HG03354 (cell line): ENCODE data around the gene KRTAP19-8.

Source experiments
- ATAC-seq: cut with Tn5 transposase; IDR thresholded peaks from one replicate; pipeline ENCODE4 v1.9.1; 2021; ENCODE audit warnings: mild to moderate bottlenecking; ENCODE audit not compliant: unreplicated experiment, poor library complexity, severe bottlenecking

Gene KRTAP19-8

DNA sequence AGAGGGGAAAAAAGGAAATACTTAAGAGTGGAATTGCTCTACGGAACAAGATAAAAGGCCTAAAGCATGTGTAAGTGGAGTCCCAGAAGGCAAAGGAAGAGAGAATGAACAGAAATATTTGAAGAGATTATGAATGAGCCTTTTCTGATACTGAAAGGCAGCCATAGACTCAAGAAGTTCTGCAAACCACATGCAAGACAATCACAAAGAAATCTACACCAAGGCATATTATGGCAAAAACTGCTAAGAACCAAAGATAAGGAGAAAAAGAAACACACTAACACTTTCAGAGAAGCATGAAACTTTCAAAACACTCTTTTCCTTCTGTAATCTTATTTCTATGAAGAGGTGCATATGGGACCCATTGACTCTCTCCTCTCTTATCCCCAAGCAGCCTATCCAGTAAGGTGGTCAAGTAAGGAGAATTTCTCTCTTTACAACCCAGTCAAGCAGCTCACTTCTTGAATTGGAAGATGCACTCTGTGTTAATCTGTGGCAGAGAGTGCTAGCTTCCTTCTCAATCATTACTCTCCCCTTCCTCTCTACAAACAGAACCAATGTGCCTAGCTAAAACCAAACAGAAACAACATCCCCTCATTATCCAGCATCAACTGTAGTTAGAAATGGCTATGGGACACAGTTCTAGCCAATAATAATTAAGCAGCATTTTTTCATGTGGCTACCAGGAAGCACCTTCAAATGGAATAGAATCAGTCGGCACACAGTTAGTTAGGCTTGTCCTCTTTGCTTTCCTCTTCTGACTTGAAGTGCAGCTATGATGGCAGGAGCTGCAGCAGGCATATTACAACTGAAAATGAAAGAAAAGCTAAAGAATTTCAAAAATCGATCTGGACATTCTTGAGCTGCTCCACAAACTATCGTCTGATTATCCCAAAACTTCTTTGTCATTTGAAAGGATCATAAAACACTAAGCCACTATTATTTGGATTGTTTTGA lies 25.9 kb downstream of the KRTAP19-8 start:
- ATAC-seq, result no peak

DNA sequence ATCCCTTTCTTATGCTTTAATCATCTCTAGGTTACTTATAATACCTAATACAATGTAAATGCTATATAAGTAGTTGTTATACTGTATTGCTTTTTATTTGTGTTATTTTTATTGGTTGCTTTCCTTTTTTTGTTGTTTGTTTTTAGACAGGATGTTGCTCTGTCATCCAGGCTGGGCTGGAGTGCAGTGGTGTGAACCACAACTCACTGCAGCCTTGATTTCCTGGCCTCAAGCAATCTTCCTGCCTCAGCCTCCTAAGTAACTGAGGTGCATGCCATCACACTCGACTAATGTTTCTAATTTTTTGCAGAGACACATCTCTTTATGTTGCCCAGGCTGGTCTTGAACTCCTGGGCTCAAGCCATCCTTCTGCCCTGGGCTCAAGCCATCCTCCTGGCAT lies 26.9 kb downstream of the KRTAP19-8 start:
- ATAC-seq, result no peak

DNA sequence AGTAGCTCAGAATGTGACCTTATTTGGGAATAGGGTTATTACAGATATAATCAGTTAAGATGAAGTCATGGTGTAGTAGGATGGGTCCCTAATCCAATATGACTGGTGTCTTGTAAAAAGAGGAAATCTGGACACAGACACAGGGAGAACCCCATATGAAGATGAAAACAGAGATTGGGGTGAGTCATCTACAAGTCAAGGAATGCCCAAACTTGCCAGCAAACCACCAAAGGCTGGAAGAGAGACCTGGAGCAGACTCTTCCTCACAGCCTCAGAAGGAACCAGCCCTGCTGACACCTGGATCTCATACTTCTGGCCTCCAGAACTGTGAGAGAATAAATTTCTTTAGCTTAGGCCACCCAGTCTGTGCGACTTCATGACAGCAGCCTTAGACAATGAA lies 29.9 kb downstream of the KRTAP19-8 start:
- ATAC-seq, result no peak

DNA sequence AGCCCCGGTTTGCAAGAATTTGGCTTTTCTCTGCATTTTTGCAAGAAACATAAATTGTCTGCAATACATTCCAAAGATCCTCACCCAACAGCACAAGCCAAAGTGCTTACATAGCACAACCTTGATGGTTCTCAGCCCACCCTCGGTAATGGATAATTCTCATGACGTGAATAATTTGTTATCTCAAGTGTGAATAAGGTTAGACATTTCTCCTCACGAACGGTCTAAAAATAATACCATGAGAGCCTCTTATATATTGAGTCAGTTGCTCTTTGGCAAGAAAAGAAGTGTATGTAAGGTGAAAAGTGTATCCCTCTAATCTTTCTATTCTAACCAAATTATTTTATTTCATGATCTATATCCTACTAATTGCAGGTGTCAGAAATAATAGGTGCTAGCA lies 33.3 kb downstream of the KRTAP19-8 start:
- ATAC-seq, result no peak

DNA sequence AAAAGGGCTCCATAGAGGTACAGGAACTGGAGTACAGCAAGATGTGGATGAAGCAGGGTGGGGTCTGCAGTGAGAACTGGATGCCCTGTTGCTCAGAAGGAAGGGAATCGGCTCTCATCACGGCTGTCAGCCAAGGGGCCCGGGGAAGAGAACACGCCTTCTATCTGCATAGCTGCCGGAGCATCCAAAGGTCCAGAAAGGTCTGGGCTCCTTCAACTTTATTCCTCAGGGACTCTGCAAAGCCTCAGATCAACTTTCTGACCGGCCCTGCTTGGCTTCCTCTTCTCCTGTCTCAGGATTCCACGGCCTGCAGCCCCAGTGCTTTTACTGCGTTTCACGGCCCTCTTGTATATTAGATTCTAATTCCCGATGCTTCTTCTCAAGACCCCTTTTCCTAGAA lies 34.8 kb downstream of the KRTAP19-8 start:
- no peak for ATAC-seq

DNA sequence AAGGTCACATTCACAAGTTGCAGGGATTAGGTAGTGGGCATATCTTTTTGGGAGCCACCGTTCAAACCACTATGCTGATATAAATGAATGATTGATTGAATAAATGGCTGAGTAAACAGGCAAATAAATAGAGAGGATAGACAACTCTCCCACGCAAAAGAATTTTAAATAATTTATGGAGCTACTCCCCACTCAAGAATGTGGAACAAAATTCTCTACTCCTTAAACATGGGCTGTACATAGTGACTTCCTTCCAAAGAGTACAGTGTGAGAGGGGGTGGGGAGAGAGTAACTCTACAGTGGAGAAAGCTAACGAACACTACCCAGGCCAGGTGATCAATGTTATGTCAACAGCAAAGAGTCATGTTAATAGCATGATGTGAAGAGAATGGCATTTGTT lies 40.7 kb downstream of the KRTAP19-8 start:
- ATAC-seq, result no peak

DNA sequence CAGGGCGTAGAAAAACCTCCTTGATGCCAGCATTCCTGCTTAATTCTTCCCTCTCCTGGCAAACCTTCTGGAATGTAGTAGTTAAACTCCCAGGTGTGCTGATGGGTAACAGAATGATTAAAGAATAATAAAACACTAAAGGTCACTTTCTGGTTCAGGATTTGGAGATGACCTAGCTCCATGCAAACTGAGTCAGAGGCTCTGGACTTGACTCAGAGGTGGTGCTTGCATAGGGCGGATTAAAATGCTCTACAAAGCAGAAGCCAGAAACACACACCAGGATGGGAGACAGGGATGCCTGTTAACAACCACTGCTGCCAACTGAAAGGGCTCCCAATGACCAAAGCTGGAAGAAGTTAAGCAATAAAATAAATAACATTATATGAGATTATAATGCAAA lies 41.5 kb downstream of the KRTAP19-8 start:
- no peak for ATAC-seq

DNA sequence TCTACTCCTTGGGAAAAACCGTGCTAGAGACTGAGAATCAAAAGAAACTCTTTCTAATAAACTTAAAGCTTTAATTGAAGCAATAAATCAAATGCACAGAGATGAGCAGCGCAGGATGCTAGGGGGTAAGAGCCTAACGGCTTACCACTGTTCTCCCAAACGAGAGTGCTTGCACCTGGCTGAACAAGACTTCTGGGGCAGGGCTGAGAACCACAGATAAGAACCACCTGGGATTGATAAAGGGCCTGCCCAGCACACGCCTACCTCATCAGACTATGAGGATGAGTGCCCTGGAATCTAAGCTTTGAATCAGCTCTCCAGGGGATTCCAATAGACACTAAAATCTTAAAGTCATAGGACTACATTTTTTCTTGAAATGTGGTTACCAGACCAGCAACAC lies 43.3 kb downstream of the KRTAP19-8 start:
- no peak for ATAC-seq

DNA sequence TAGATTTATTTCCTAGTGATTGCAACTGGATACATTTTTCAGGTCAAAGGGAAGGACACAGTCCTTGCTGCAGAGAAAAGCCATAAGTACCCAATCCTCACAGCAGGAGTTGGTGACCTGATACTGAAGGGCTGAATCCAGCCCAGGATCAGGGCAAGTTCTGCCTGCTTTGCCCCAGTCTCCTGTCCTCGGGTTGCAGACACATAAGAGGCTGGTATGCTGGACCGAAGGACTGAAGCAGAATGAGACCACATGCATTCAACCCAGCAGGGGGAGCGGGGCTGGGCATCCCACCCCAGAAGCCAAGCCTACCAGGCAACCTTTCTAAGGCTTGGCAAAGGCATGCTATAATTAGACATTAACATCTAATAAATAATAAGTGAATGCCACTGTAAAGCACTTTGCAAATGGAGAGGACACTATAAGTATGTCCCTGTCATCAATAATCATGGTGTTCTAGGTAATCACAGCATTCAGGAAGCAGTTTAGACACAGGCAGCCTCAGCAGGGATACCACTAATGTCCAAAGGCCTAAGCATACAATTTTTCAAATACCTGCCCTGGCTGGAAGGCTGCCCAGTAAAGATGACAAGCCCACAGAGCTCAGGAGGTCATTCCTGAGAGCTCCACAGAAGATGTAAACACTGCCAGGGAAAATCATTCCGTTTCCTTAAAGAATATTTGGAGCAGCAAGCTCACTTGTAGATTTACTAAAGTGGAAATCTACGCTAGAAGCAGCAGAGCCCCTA lies 47.6 kb downstream of the KRTAP19-8 start:
- no peak for ATAC-seq

DNA sequence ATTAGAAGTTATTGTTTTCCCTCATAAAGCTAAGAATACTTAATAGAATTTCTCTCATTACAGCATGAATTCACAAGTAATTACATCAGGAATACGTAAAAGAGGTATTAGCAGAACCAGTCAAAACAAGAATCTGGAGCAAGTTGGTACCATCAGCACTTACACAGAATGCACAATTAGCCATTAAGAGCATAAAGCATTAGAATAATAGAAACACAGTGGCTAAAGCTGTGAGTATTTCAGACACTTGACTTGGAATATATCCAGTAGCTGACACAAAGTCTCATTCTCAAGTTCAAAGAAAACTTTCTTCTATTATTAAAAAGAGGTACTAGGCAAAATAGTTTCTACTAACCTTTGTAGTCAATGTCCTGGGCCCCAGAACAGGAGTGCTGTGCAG lies 49.6 kb downstream of the KRTAP19-8 start:
- ATAC-seq, result no peak
